Loucy (cell line): Measurements from ENCODE around the gene CARD19.

Experiments used
- H2AFZ ChIP-seq: fragments of 200-600 bp; sonication (generic); 2 replicates; pipeline ENCODE4 v1.6.0; 2016; ENCODE audit warnings: antibody characterized with exemption, mild to moderate bottlenecking, low read length, moderate library complexity
- H3F3A ChIP-seq: fragments of 200-600 bp; 2 replicates; pipeline ENCODE4 v1.6.0; 2016; ENCODE audit warnings: antibody characterized with exemption, low read depth, mild to moderate bottlenecking
- H3K27me3 ChIP-seq: fragments of 200-600 bp; sonication (generic); 2 replicates; pipeline ENCODE4 v1.6.1; 2014; ENCODE audit warnings: low read length, mild to moderate bottlenecking; ENCODE audit not compliant: insufficient read depth, poor library complexity, severe bottlenecking
- H3K36me3 ChIP-seq: fragments of 200-600 bp; sonication (generic); 2 replicates; pipeline ENCODE4 v1.6.1; 2016; ENCODE audit warnings: low read length; ENCODE audit not compliant: insufficient read depth
- H3K4me1 ChIP-seq: fragments of 200-600 bp; sonication (generic); 2 replicates; pipeline ENCODE4 v1.5.1; 2014; ENCODE audit warnings: low read length, mild to moderate bottlenecking; ENCODE audit not compliant: insufficient read depth, poor library complexity, severe bottlenecking
- H3K4me2 ChIP-seq: fragments of 200-600 bp; sonication (generic); 2 replicates; pipeline ENCODE4 v1.6.0; 2014; ENCODE audit warnings: antibody characterized with exemption, low read length, low read depth, mild to moderate bottlenecking; ENCODE audit not compliant: poor library complexity, severe bottlenecking
- H3K4me3 ChIP-seq: fragments of 200-600 bp; sonication (generic); 2 replicates; pipeline ENCODE4 v1.5.1; 2014; ENCODE audit warnings: low read length, mild to moderate bottlenecking, mixed read lengths; ENCODE audit not compliant: poor library complexity, severe bottlenecking
- H3K79me2 ChIP-seq: fragments of 200-600 bp; sonication (generic); 2 replicates; pipeline ENCODE4 v1.6.1; 2014; ENCODE audit warnings: low read length; ENCODE audit not compliant: insufficient read depth
- H3K9ac ChIP-seq: fragments of 200-600 bp; sonication (generic); 2 replicates; pipeline ENCODE4 v1.6.0; 2014; ENCODE audit warnings: mild to moderate bottlenecking, low read depth, low read length, moderate library complexity; ENCODE audit not compliant: poor library complexity, severe bottlenecking
- H3K9me2 ChIP-seq: fragments of 200-600 bp; sonication (generic); replicated peaks from 2 replicates; pipeline ENCODE4 v1.6.1; 2016; ENCODE audit warnings: low read depth, low read length, mixed read lengths
- H3K9me3 ChIP-seq: fragments of 200-600 bp; sonication (generic); 2 replicates; pipeline ENCODE4 v1.6.1; 2014; ENCODE audit warnings: mild to moderate bottlenecking, antibody characterized with exemption, low read length, low read depth; ENCODE audit not compliant: insufficient read depth
- H4K20me1 ChIP-seq: fragments of 200-600 bp; sonication (generic); 2 replicates; pipeline ENCODE4 v1.6.0; 2014; ENCODE audit warnings: antibody characterized with exemption, low read length, mild to moderate bottlenecking; ENCODE audit not compliant: insufficient read depth, poor library complexity, severe bottlenecking
- CTCF ChIP-seq: fragments of 200-600 bp; sonication (generic); conservative IDR thresholded peaks from 2 replicates; pipeline ENCODE4 v1.5.1; 2014; ENCODE audit warnings: mild to moderate bottlenecking, antibody characterized with exemption, low read length
- EZH2phosphoT487 ChIP-seq: fragments of 200-600 bp; IDR thresholded peaks from 2 replicates; pipeline ENCODE4 v1.6.1; 2018; ENCODE audit warnings: antibody characterized with exemption, mild to moderate bottlenecking, moderate library complexity, borderline replicate concordance

Gene CARD19

GRCh38 chr9:93131599-93132286 is 35.7 kb downstream of the CARD19 start:
- no peaks in the 10 kb centered on the region for H4K20me1 ChIP-seq
- no peak overlapping the region for H3K9ac ChIP-seq
- H3K36me3 ChIP-seq, result no peaks in the 10 kb centered on the region
- H3K4me3 ChIP-seq, result no peak overlapping the region
- no peak overlapping the region for H2AFZ ChIP-seq
- TF ChIP-seq EZH2phosphoT487, result no peak
- no peak for TF ChIP-seq CTCF
- H3K9me3 ChIP-seq, result no peaks in the 10 kb centered on the region
- H3K79me2 ChIP-seq, result no peaks in the 10 kb centered on the region
- H3K4me1 ChIP-seq, result peaks cover 11% of the 10 kb centered on the region
- no peaks in the 10 kb centered on the region for H3F3A ChIP-seq
- no peaks in the 10 kb centered on the region for H3K27me3 ChIP-seq
- H3K9me2 ChIP-seq, result no peaks in the 10 kb centered on the region
- H3K4me2 ChIP-seq, result no peak overlapping the region

- H4K20me1 ChIP-seq, result no peaks in the 10 kb centered on the region
- H2AFZ ChIP-seq, result no peak overlapping the region
- no peaks in the 10 kb centered on the region for H3K9me3 ChIP-seq
- H3K9ac ChIP-seq, result no peak overlapping the region
- no peak overlapping the region for H3K4me3 ChIP-seq
- no peaks in the 10 kb centered on the region for H3K9me2 ChIP-seq
- peaks cover 11% of the 10 kb centered on the region for H3K4me1 ChIP-seq
- H3K79me2 ChIP-seq, result no peaks in the 10 kb centered on the region
- H3K4me2 ChIP-seq, result no peak overlapping the region
- H3K36me3 ChIP-seq, result no peaks in the 10 kb centered on the region
- no peaks in the 10 kb centered on the region for H3K27me3 ChIP-seq
- TF ChIP-seq CTCF (no peak), EZH2phosphoT487 (no peak)
- H3F3A ChIP-seq, result no peaks in the 10 kb centered on the region
These were observed 36.4 kb downstream of the CARD19 start for GRCh38 chr9:93132287-93132927.

- Histone ChIP-seq H3K9me2 (no peaks in the 10 kb centered on the region), H3K9me3 (no peaks in the 10 kb centered on the region), H3K4me1 (peaks cover 12% of the 10 kb centered on the region), H3K36me3 (no peaks in the 10 kb centered on the region), H3K4me2 (peak overlapping the region; percentile 87), H3K9ac (peak overlapping the region; percentile 66), H3F3A (no peaks in the 10 kb centered on the region), H3K4me3 (peak overlapping the region; percentile 77), H3K27me3 (no peaks in the 10 kb centered on the region), H3K79me2 (no peaks in the 10 kb centered on the region), H2AFZ (peak overlapping the region; percentile 92), H4K20me1 (no peaks in the 10 kb centered on the region)
- no peak for TF ChIP-seq CTCF
- TF ChIP-seq EZH2phosphoT487, result no peak
These were observed 37.1 kb downstream of the CARD19 start for GRCh38 chr9:93132946-93133680.
